ENCODE data around the gene TNPO1.
A peak's percentile ranks its signal among the peaks of the same experiment; 100 is the strongest.

Gene TNPO1

GRCh38 chr5:72955768-72956323 lies 139.4 kb downstream of the TNPO1 start, which contains the start of gene FCHO2 (continued):
- peak; percentile 10; the same call in 1 of the 2 replicates for TF ChIP-seq ZNF501 (tag by site-specific recombination; IDR thresholded peaks at IDR 0.05)
- TF ChIP-seq GLIS2 (tag by site-specific recombination; IDR thresholded peaks at IDR 0.05): peak; percentile 9
- TF ChIP-seq ZNF600 (tag by site-specific recombination; IDR thresholded peaks at IDR 0.05): 0 out of 2 replicates have a peak, but pooled peaks have one; percentile 47
- no peak for TF ChIP-seq ZBTB44 (tag by site-specific recombination; IDR thresholded peaks at IDR 0.05)
- peak; percentile 92 for TF ChIP-seq ZBTB26 (tag by site-specific recombination; optimal IDR thresholded peaks at IDR 0.05)
- TF ChIP-seq ZBTB7A (tag by site-specific recombination; IDR thresholded peaks at IDR 0.05; ENCODE audit: low read depth): 0 out of 2 replicates have a peak, but pooled peaks have one; percentile 42
- TF ChIP-seq ZNF660 (tag by site-specific recombination; IDR thresholded peaks at IDR 0.05): peak; percentile 32
- TF ChIP-seq KLF10 (tag by site-specific recombination; IDR thresholded peaks at IDR 0.05): peak; percentile 68
- TF ChIP-seq ZBTB21 (tag by site-specific recombination; IDR thresholded peaks at IDR 0.05): no peak
- TF ChIP-seq ZFHX2 (tag by site-specific recombination; conservative IDR thresholded peaks at IDR 0.05): peak; percentile 93
- no peak for TF ChIP-seq ZNF621 (tag by site-specific recombination; IDR thresholded peaks at IDR 0.05)
- TF ChIP-seq SP3 (tag by site-specific recombination; IDR thresholded peaks at IDR 0.05): 0 out of 2 replicates have a peak, but pooled peaks have one; percentile 18
- peak; percentile 18; the same call in 1 of the 2 replicates for TF ChIP-seq ZNF549 (tag by site-specific recombination; IDR thresholded peaks at IDR 0.05)
- peak; percentile 52; the same call in 1 of the 2 replicates for TF ChIP-seq ZBTB11 (tag by site-specific recombination; conservative IDR thresholded peaks at IDR 0.05; ENCODE audit: low read depth)
- no peak for TF ChIP-seq ZNF302 (tag by site-specific recombination; IDR thresholded peaks at IDR 0.05; ENCODE audit: low read depth)
- TF ChIP-seq ZNF362 (tag by site-specific recombination; IDR thresholded peaks at IDR 0.05): no peak
- TF ChIP-seq GLIS1 (tag by site-specific recombination; IDR thresholded peaks at IDR 0.05): peak; percentile 40; the same call in 1 of the 2 replicates
- peak; percentile 7; the same call in 1 of the 2 replicates for TF ChIP-seq ZNF341 (tag by site-specific recombination; IDR thresholded peaks at IDR 0.05; ENCODE audit: low read depth)
- TF ChIP-seq ZBTB20 (tag by site-specific recombination; IDR thresholded peaks at IDR 0.05): peak; percentile 71
- peak; percentile 27; the same call in 1 of the 2 replicates for TF ChIP-seq ZNF76 (tag by site-specific recombination; IDR thresholded peaks at IDR 0.05; ENCODE audit: borderline replicate concordance, low read depth)
- 0 out of 2 replicates have a peak, but pooled peaks have one; percentile 26 for TF ChIP-seq HOXD13 (CRISPR knock-in tag; IDR thresholded peaks at IDR 0.05; ENCODE audit: borderline replicate concordance)
- peak; percentile 72; the same call in 1 of the 2 replicates for TF ChIP-seq ZXDB (tag by site-specific recombination; IDR thresholded peaks at IDR 0.05)
- TF ChIP-seq ZBTB48 (tag by site-specific recombination; IDR thresholded peaks at IDR 0.05): 0 out of 2 replicates have a peak, but pooled peaks have one; percentile 29
- TF ChIP-seq PATZ1 (tag by site-specific recombination; IDR thresholded peaks at IDR 0.05): peak; percentile 98
- 0 out of 2 replicates have a peak, but pooled peaks have one; percentile 61 for TF ChIP-seq ZSCAN5A (tag by site-specific recombination; IDR thresholded peaks at IDR 0.05)
- TF ChIP-seq ZBTB1 (tag by site-specific recombination; IDR thresholded peaks at IDR 0.05): no peak
- no peak for TF ChIP-seq ZNF223 (tag by site-specific recombination; IDR thresholded peaks at IDR 0.05)
- TF ChIP-seq YY1 (tag by site-specific recombination; IDR thresholded peaks at IDR 0.05): peak; percentile 70; the same call in 1 of the 2 replicates
